GM21381 (cell line): ENCODE measurements around the gene GRAMD1B.
"Not testable (repeated sequence)": the region's sequence is repeated elsewhere in the genome, so short reads cannot be mapped to it uniquely, and the experiment has no call there.

Experiments
- ATAC-seq: cut with Tn5 transposase; IDR thresholded peaks from one replicate; pipeline ENCODE4 v1.9.1; 2021; ENCODE audit warnings: mild to moderate bottlenecking, moderate library complexity; ENCODE audit not compliant: unreplicated experiment

Gene GRAMD1B

GRCh38 chr11:123505546-123506299 is 75.7 kb downstream of the GRAMD1B start:
- ATAC-seq = peak; percentile 74

DNA sequence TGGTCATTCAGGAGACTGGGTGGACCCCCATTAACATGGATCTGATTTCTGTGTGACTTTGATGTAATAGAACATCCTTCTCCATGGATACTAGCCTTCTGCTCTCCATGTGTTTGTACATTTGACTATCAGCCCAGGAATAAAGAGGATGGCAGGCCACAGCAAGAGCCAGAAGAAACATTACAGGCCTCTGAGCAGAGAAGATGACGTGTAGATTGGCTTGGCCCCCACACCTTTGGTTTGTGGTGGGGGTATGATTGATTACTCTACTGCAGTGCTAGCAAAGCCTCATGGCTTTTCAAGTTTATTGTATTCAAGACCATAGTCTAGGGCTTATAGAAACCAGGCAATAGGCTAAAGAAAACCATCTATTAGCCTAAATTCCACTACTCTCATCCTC is 77.0 kb downstream of the GRAMD1B start:
- no peak for ATAC-seq

- no peak for ATAC-seq
Observed at GRCh38 chr11:123509737-123510578, 79.9 kb downstream of the GRAMD1B start.

DNA sequence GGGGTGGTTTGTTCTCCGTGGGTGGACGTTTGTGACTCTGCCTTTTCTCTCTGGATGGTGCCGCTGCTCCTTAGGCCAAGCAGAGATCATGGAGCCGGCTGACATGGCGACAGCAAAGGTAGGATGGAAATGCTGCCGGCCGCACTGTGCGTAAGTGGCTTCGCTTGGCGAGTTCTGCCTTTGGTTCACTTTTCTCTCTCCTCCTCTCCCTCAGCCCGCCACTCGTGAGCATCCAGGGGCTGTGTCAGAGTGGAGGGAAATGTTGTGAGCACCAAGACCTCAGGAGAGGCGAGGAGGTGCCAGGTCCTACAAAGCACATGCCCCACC is 80.5 kb downstream of the GRAMD1B start:
- ATAC-seq = no peak

DNA sequence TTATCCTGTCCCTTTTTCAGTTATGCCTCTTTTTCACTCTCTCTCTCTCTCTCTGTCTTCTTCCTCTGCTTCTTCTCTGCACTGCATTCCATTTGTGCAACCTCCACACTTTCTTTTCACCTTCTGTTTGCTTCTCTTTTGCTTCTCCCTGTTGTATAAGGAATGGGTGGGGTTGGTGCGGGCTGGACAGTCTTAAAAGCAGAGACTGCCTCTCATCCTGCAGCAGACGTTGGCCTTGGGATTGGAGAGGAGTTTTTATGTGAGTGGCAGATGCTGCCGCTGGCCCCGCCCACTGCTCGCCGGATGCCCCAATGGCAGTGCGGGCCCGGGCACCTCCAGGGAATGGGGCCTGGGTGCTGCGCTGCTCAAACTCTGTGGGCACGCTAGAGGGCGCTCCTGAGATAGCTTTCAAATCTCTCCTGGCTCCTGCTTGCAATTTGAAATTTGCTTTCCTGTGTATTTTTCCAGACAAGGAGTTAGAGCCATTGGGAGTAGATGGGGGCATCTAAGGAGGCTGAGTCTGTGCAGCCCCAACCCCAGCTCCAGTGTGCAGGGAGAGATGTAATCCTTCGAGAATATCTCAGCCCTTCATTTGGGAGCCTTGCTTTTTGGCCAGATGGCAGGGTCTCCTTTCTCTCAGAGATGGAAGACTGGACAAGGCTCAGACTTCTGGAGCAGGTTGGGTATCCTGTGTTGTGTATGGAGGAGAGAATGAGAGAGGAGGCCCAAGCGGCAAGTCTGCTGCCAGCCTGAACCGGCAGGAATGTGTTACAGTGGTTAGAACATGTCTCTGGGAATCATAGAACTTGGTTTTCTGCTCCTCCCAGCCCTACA is 81.2 kb downstream of the GRAMD1B start:
- ATAC-seq = peak; percentile 81

DNA sequence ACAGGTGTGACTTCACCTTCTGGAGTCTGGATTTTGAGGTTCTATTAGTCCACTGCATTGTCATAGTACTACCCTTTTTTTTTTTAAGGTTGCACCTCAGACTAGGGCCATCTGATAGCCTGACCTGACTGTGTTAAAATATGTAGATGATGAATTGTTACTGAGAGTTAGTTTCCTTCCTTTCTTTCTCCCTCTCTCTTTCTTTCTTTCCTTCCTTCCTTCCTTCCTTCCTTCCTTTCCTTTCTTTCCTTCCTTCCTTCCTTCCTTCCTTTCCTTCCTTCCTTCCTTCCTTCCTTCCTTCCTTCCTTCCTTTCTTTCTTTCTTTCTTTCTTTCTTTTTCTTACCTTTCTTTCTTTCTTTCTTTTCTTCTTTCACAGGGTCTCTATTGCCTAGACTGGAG is 83.2 kb downstream of the GRAMD1B start:
- not testable (repeated sequence) for ATAC-seq

DNA sequence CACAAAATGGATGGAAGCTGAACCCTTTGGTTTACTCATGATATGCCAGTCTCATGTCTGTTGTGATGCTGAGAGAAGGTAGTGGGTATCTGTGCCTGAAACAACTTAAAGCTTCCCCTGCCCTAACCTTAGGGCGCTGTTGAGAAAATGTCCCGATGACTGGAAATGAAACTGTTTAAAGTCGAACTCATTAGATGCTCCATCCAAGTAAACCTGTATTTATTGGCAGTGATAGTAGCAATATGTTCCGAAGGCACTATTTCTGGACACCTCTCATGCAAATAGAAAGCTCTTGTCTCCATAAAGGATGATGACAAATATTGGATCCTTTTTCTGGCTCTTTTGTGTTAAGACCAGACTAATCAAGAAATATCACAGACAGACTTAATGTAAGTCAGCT is 86.2 kb downstream of the GRAMD1B start:
- no peak for ATAC-seq

GRCh38 chr11:123517559-123518364 is 87.7 kb downstream of the GRAMD1B start:
- ATAC-seq = peak; percentile 42

GRCh38 chr11:123518496-123519054 is 88.5 kb downstream of the GRAMD1B start:
- ATAC-seq = peak; percentile 57

DNA sequence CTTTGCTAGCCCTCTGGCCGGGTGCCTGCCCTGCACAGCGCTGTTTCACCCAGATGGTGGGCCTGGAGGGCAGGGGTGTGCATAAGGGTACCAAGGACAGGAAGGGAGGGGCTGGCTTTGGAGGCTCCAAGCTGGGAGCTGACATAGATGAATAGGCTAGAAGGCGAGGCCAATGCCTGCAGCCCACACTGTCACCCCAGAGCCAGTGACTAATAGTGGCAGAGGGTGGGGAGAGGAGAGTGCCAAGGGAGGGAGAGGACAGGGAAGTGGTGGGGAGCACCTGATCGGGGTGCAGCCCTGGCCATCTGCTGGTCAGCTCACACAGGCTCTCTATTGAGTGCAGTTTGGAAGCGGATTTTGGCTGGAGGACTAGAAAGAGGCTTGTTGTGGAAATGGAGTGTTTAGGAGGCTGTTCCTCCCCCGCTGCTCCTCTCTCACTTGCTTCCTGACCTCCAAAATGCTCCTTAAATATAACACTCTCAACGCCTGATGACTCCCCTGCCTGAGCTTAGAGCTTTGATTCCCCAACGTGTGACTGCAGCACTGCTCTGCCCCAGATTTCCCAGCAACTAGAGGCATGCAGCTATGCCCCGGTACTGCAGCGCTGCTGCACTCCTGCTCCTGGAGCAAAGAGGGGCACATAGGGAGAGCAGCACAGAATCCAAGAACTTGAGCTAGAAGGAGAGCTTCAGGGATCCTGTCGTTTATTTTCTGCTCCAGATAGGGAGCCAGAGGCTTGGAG is 89.2 kb downstream of the GRAMD1B start:
- ATAC-seq = no peak

GRCh38 chr11:123519797-123520193 is 89.7 kb downstream of the GRAMD1B start:
- no peak for ATAC-seq

- ATAC-seq = not testable (repeated sequence)
Observed at GRCh38 chr11:123520476-123520875, 90.4 kb downstream of the GRAMD1B start.

GRCh38 chr11:123521001-123521400 is 90.9 kb downstream of the GRAMD1B start:
- no peak for ATAC-seq

DNA sequence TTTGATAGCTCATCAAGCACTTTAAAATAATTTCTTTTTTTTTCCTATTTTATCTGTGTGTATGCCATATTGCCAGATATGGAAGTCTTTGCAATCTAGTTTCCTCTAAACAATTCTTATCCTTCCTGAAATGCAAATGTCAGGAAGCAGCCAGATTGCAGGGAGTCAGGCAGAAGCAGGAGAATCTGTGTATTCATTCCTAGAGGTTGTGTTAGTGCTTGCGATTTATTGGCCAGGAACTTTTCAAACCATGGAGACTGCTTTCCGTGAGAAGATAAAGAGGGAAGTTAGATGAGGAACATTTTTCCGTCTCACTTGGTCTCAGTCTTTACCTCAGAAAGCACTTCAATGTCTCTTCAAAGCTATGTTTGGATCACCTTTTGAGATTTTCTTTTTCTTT is 91.9 kb downstream of the GRAMD1B start:
- ATAC-seq = no peak

DNA sequence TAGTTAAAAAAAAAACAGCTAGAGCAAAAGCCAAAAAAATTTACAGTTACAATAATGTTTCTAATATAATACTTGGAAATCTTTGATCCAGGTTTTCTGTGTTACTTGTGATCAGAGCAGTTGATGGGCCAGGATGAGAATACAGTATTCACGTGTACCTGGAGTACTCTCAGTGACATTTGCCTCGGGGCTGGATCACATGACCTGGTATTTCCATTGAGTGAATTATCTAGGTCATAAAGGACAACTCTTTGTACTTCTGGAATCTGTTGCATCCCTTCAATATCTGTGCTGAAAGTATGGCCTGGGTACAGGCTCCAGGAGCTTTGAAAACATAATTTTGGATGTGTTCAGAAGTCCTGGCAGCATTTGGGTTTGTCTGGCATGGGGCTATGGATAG is 93.5 kb downstream of the GRAMD1B start:
- no peak for ATAC-seq

DNA sequence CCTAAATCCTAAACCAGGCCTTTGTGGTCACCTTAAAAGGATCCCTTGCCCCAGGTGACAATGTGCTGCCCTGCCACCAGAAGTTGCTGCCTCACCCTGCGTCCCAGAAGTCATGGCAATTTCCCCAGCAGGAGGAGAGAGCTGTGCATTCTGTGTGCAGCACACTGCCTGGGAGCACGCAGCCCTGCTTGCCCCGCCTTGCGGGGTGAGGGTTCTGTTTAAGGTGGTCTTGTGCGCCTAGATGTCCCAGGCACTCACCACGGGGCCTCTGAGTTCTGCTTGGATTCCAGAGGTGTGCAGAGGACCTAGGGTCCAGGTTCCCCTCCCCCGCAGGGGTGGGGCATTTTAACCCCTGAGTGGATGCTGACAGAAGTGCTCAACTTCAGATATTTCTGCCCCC is 95.0 kb downstream of the GRAMD1B start:
- no peak for ATAC-seq

- ATAC-seq = no peak
Observed at GRCh38 chr11:123525511-123525918, 95.4 kb downstream of the GRAMD1B start.

GRCh38 chr11:123526027-123526805 is 96.1 kb downstream of the GRAMD1B start:
- ATAC-seq = no peak

GRCh38 chr11:123526918-123527317 is 96.8 kb downstream of the GRAMD1B start:
- no peak for ATAC-seq
